Measurements from ENCODE around the gene ZNF431.

Gene ZNF431

DNA sequence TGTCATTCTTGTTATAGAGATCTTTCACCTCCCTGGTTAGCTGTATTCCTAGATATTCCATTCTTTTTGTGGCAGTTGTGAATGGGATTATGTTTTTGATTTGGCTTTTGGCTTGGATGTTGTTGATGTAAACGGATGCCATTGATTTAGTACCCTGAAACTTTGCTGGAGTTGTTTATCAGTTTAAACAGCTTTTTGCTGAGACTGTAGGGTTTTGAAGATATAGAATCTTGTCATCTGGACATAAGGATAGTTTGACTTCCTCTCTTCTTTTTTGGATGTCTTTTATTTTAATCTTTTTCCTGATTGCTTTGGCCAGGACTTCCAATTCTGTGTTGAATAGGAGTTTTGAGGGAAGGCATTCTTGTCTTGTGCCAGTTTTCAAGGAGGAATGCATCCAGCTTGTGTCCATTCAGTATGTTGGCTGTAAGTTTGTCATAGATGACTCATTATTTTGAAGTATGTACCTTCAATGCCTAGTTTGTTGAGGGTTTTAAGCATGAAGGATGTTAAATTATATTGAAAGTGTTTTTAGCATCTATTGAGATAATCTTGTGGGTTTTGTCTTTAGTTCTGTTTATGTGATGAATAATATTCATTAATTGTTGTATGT, 16.8 kb downstream of the ZNF431 start:
- Histone ChIP-seq H3K4me1 (ENCODE audit: control insufficient read depth, low read length) (no peaks in the 10 kb centered on the region), H4K20me1 (ENCODE audit: control insufficient read depth, insufficient read depth, low read depth, low read length) (no peaks in the 10 kb centered on the region), H3K4me2 (ENCODE audit: low read length) (no peak overlapping the region), H3K79me2 (ENCODE audit: control insufficient read depth, low read length) (peaks cover 84% of the 10 kb centered on the region), H3F3A (ENCODE audit: control insufficient read depth, insufficient read depth) (no peaks in the 10 kb centered on the region), H3K4me3 (ENCODE audit: low read length) (no peak overlapping the region), H3K9me2 (replicated peaks; ENCODE audit: control insufficient read depth, low read length) (no peaks in the 10 kb centered on the region), H3K27ac (ENCODE audit: low read depth, low read length) (no peak overlapping the region), H3K9me3 (ENCODE audit: control insufficient read depth, insufficient read depth, low read length) (peaks cover 8% of the 10 kb centered on the region; the same call in 1 of the 2 replicates), H3K27me3 (ENCODE audit: control insufficient read depth, low read length) (no peaks in the 10 kb centered on the region), H3K36me3 (ENCODE audit: control insufficient read depth, low read length) (peaks cover 63% of the 10 kb centered on the region)
- TF ChIP-seq EZH2phosphoT487 (IDR thresholded peaks at IDR 0.05; ENCODE audit: borderline replicate concordance, low read length): no peak
- TF ChIP-seq, protein P1, sequence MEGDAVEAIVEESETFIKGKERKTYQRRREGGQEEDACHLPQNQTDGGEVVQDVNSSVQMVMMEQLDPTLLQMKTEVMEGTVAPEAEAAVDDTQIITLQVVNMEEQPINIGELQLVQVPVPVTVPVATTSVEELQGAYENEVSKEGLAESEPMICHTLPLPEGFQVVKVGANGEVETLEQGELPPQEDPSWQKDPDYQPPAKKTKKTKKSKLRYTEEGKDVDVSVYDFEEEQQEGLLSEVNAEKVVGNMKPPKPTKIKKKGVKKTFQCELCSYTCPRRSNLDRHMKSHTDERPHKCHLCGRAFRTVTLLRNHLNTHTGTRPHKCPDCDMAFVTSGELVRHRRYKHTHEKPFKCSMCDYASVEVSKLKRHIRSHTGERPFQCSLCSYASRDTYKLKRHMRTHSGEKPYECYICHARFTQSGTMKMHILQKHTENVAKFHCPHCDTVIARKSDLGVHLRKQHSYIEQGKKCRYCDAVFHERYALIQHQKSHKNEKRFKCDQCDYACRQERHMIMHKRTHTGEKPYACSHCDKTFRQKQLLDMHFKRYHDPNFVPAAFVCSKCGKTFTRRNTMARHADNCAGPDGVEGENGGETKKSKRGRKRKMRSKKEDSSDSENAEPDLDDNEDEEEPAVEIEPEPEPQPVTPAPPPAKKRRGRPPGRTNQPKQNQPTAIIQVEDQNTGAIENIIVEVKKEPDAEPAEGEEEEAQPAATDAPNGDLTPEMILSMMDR (IDR thresholded peaks at IDR 0.05; ENCODE audit: low read depth, low read length, poor library complexity, severe bottlenecking): no peak

- H3K4me1 ChIP-seq (ENCODE audit: control insufficient read depth, low read length): no peaks in the 10 kb centered on the region
- no peak overlapping the region for H3K4me2 ChIP-seq (ENCODE audit: low read length)
- no peaks in the 10 kb centered on the region for H3K9me3 ChIP-seq (ENCODE audit: control insufficient read depth, insufficient read depth, low read length)
- TF ChIP-seq, protein P1 (IDR thresholded peaks at IDR 0.05; ENCODE audit: low read depth, low read length, poor library complexity, severe bottlenecking): no peak
- TF ChIP-seq EZH2phosphoT487 (IDR thresholded peaks at IDR 0.05; ENCODE audit: borderline replicate concordance, low read length): no peak
- no peaks in the 10 kb centered on the region for H3K9me2 ChIP-seq (replicated peaks; ENCODE audit: control insufficient read depth, low read length)
- H3K4me3 ChIP-seq (ENCODE audit: low read length): no peak overlapping the region
- H3K27me3 ChIP-seq (ENCODE audit: control insufficient read depth, low read length): no peaks in the 10 kb centered on the region
- H3K36me3 ChIP-seq (ENCODE audit: control insufficient read depth, low read length): peaks cover 85% of the 10 kb centered on the region
- H3K79me2 ChIP-seq (ENCODE audit: control insufficient read depth, low read length): peaks cover 54% of the 10 kb centered on the region
- no peaks in the 10 kb centered on the region for H4K20me1 ChIP-seq (ENCODE audit: control insufficient read depth, insufficient read depth, low read depth, low read length)
- no peaks in the 10 kb centered on the region for H3F3A ChIP-seq (ENCODE audit: control insufficient read depth, insufficient read depth)
- no peak overlapping the region for H3K27ac ChIP-seq (ENCODE audit: low read depth, low read length)
Measured at GRCh38 chr19:21164541-21164940, 22.7 kb downstream of the ZNF431 start.

- Histone ChIP-seq H3K27me3 (ENCODE audit: control insufficient read depth, low read length) (no peaks in the 10 kb centered on the region), H3K9me3 (ENCODE audit: control insufficient read depth, insufficient read depth, low read length) (no peaks in the 10 kb centered on the region), H3K4me3 (ENCODE audit: low read length) (no peak overlapping the region), H4K20me1 (ENCODE audit: control insufficient read depth, insufficient read depth, low read depth, low read length) (no peaks in the 10 kb centered on the region), H3K4me2 (ENCODE audit: low read length) (no peak overlapping the region), H3K79me2 (ENCODE audit: control insufficient read depth, low read length) (peaks cover 35% of the 10 kb centered on the region), H3K9me2 (replicated peaks; ENCODE audit: control insufficient read depth, low read length) (no peaks in the 10 kb centered on the region), H3K36me3 (ENCODE audit: control insufficient read depth, low read length) (peaks cover 83% of the 10 kb centered on the region), H3K4me1 (ENCODE audit: control insufficient read depth, low read length) (no peaks in the 10 kb centered on the region), H3K27ac (ENCODE audit: low read depth, low read length) (no peak overlapping the region), H3F3A (ENCODE audit: control insufficient read depth, insufficient read depth) (no peaks in the 10 kb centered on the region)
- TF ChIP-seq, protein P1 (IDR thresholded peaks at IDR 0.05; ENCODE audit: low read depth, low read length, poor library complexity, severe bottlenecking): no peak
- no peak for TF ChIP-seq EZH2phosphoT487 (IDR thresholded peaks at IDR 0.05; ENCODE audit: borderline replicate concordance, low read length)
Measured at GRCh38 chr19:21166436-21166835, 24.6 kb downstream of the ZNF431 start.
